Fibroblast of mammary gland (primary cell): ENCODE data around the gene NLRP8.

Experiments
- DNase-seq: peaks from one replicate; pipeline ENCODE4 v3.0.0-alpha.2; 2010; ENCODE audit warnings: low read depth
- H3K4me3 ChIP-seq: 2 replicates; pipeline ENCODE4 v1.5.1; 2011; ENCODE audit warnings: low read depth, mild to moderate bottlenecking, low read length, moderate library complexity; ENCODE audit not compliant: control insufficient read depth
- CTCF ChIP-seq: conservative IDR thresholded peaks from 2 replicates; pipeline ENCODE4 v1.5.1; 2011; ENCODE audit warnings: low read depth, low read length, inconsistent platforms; ENCODE audit not compliant: control insufficient read depth, insufficient read depth

NLRP8 gene

GRCh38 chr19:55962186-55962585 lies 14.6 kb downstream of the NLRP8 start:
- no peak for TF ChIP-seq CTCF
- H3K4me3 ChIP-seq: no peak overlapping the region
- DNase-seq: no peak

GRCh38 chr19:55973982-55974381 lies 26.4 kb downstream of the NLRP8 start:
- DNase-seq: no peak

GRCh38 chr19:55980415-55980814 lies 32.8 kb downstream of the NLRP8 start:
- DNase-seq: no peak
- TF ChIP-seq CTCF: no peak
- H3K4me3 ChIP-seq: no peak overlapping the region

More at GRCh38 chr19:55973982-55974381, 26.4 kb downstream of the NLRP8 start:
- no peak for TF ChIP-seq CTCF
- no peak overlapping the region for H3K4me3 ChIP-seq

GRCh38 chr19:55985254-55985653 lies 37.6 kb downstream of the NLRP8 start:
- no peak for TF ChIP-seq CTCF

GRCh38 chr19:55986487-55986886 lies 38.9 kb downstream of the NLRP8 start, which contains the start of gene NLRP5:
TSS of gene NLRP5 (plus strand) at chr19:55986775.
- no peak for TF ChIP-seq CTCF
- DNase-seq: no peak
- H3K4me3 ChIP-seq: no peak within 1 kb of the TSS

More at GRCh38 chr19:55985254-55985653, 37.6 kb downstream of the NLRP8 start:
- DNase-seq: no peak
- H3K4me3 ChIP-seq: no peak overlapping the region

GRCh38 chr19:55990831-55991230 lies 43.2 kb downstream of the NLRP8 start:
- no peak overlapping the region for H3K4me3 ChIP-seq
- no peak for TF ChIP-seq CTCF
- no peak for DNase-seq

- DNase-seq: no peak
- no peak overlapping the region for H3K4me3 ChIP-seq
- no peak for TF ChIP-seq CTCF
Observed at GRCh38 chr19:55993492-55993891, 45.9 kb downstream of the NLRP8 start.
